ENCODE results near the gene SMARCC1.

The SMARCC1 gene

DNA sequence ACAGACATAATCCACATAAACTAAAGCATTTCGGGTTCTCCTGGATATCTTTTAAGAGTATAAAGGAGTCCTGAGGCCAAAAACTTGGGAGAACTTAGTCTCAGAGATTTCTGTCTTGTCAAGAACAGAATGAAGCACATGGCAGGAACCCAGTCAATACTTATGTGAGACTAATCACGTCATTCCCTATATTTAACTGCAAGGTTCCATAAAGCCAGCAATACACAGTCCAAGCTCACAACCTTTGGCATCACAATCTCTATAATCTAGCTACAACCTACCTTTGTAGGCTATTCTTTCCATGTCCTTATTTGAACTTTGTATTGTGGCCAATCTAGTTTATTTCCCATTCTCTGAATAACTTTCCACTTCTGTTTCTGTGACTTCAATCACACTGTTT is 134.1 kb downstream of the SMARCC1 start:
- TF ChIP-seq CTCF (IDR thresholded peaks at IDR 0.05; ENCODE audit: low read depth, low read length): no peak
- no peak overlapping the region for H3K4me3 ChIP-seq (ENCODE audit: low read depth, low read length)

- TF ChIP-seq CTCF (IDR thresholded peaks at IDR 0.05; ENCODE audit: low read depth, low read length): no peak
- no peak overlapping the region for H3K4me3 ChIP-seq (ENCODE audit: low read depth, low read length)
These were observed 135.3 kb downstream of the SMARCC1 start for GRCh38 chr3:47646362-47646761.

GRCh38 chr3:47645551-47645950 is 136.1 kb downstream of the SMARCC1 start:
- no peak overlapping the region for H3K4me3 ChIP-seq (ENCODE audit: low read depth, low read length)
- no peak for TF ChIP-seq CTCF (IDR thresholded peaks at IDR 0.05; ENCODE audit: low read depth, low read length)

DNA sequence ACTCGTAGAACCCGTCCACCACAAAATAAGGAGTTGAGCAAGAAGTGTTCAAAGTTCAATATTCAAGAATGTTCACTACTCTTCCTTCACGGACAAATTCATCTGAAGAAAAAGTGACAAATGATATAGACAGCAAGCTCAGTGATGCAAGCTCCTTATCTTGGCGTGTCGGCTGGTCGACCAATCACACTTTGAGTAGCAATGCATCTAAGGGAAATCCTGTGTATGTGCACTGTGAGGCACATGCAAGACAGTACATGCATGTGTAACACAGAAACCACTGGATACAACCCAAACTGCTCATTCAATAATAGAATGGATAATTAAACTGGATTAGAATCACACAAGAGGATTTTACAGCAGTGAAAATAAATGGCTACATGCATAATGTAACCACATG is 138.6 kb downstream of the SMARCC1 start:
- no peak overlapping the region for H3K4me3 ChIP-seq (ENCODE audit: low read depth, low read length)
- TF ChIP-seq CTCF (IDR thresholded peaks at IDR 0.05; ENCODE audit: low read depth, low read length): no peak

- no peak for TF ChIP-seq CTCF (IDR thresholded peaks at IDR 0.05; ENCODE audit: low read depth, low read length)
- H3K4me3 ChIP-seq (ENCODE audit: low read depth, low read length): no peak overlapping the region
These were observed 140.0 kb downstream of the SMARCC1 start for GRCh38 chr3:47641739-47642138.

GRCh38 chr3:47636921-47637320 is 144.8 kb downstream of the SMARCC1 start:
- TF ChIP-seq CTCF (IDR thresholded peaks at IDR 0.05; ENCODE audit: low read depth, low read length): no peak
- no peak overlapping the region for H3K4me3 ChIP-seq (ENCODE audit: low read depth, low read length)

DNA sequence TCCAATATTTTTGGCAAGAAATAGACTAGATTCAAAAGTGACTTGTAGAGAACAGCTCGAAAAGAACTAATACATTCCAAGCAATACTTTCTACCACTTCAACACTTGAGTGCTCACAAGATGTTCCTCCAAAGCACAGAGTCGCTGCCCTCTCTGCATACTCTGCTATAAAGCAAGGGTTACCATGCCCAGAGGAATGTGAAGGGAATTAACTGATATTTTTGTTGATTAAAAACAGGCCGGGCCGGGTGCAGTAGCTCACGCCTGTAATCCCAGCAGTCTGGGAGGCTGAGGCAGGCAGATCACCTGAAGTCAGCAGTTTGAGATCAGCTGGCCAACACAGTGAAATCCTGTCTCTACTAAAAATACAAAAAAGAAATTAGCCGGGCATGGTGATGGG is 145.5 kb downstream of the SMARCC1 start:
- no peak overlapping the region for H3K4me3 ChIP-seq (ENCODE audit: low read depth, low read length)
- no peak for TF ChIP-seq CTCF (IDR thresholded peaks at IDR 0.05; ENCODE audit: low read depth, low read length)

All from WI38 (cell line).